ENCODE measurements around the gene SLC6A6. TPM values are rescaled to one million over a fixed set of nuclear protein-coding genes. Genes with fewer than 3 reads are reported as not detected.

Gene SLC6A6
- total and polyA plus RNA-seq, 10 donors, result 3.4 to 150 (median 104) TPM

GRCh38 chr3:14364580-14365292 lies 37.7 kb upstream of the SLC6A6 start:
- H3K36me3 ChIP-seq, result no peaks in the 10 kb centered on the region
- DNase-seq, result no peak
- peaks cover 0 to 25% (median 3%) of the 10 kb centered on the region in 6 donors for H3K4me1 ChIP-seq
- TF ChIP-seq POLR2AphosphoS5 (IDR thresholded peaks at IDR 0.05) (no peak), CTCF (IDR thresholded peaks at IDR 0.05 in 8 of 11, conservative IDR thresholded peaks at IDR 0.05 in 3 of 11) (no peak), POLR2A (IDR thresholded peaks at IDR 0.05) (no peak)
- 87 to 94% (median 92%) methylated on average over 8 of the region's 8 CpGs for WGBS, 5 donors
- no peaks in the 10 kb centered on the region for H3K9me3 ChIP-seq
- H3K27me3 ChIP-seq (replicated peaks in 1 of 7), result no peaks in the 10 kb centered on the region
- H3K27ac ChIP-seq, result no peak overlapping the region
- no peak overlapping the region for H3K4me3 ChIP-seq
- intact Hi-C loops (cut with DNase I; ENCODE audit: low total_unique reads), result no loop called here

GRCh38 chr3:14366248-14366647 lies 36.2 kb upstream of the SLC6A6 start:
- intact Hi-C loops (cut with DNase I; ENCODE audit: low total_unique reads), result no loop called here
- Histone ChIP-seq H3K4me3 (no peak overlapping the region), H3K27me3 (replicated peaks in 1 of 7) (no peaks in the 10 kb centered on the region), H3K27ac (peak overlapping the region in 1 of 8 donors; percentile 26), H3K4me1 (peaks cover under 1 to 40% (median 12%) of the 10 kb centered on the region in 6 donors), H3K36me3 (no peaks in the 10 kb centered on the region), H3K9me3 (no peaks in the 10 kb centered on the region)
- 61 to 91% (median 76%) methylated on average over 8 of the region's 8 CpGs for WGBS, 5 donors
- DNase-seq, result no peak
- TF ChIP-seq POLR2A (IDR thresholded peaks at IDR 0.05) (no peak), CTCF (IDR thresholded peaks at IDR 0.05 in 8 of 11, conservative IDR thresholded peaks at IDR 0.05 in 3 of 11) (no peak), POLR2AphosphoS5 (IDR thresholded peaks at IDR 0.05) (no peak)

GRCh38 chr3:14366915-14367823 lies 35.2 kb upstream of the SLC6A6 start:
- no peak for TF ChIP-seq POLR2A (IDR thresholded peaks at IDR 0.05)
- no peak for TF ChIP-seq CTCF (IDR thresholded peaks at IDR 0.05 in 8 of 11, conservative IDR thresholded peaks at IDR 0.05 in 3 of 11)
- no peak for TF ChIP-seq POLR2AphosphoS5 (IDR thresholded peaks at IDR 0.05)
- Histone ChIP-seq H3K27me3 (replicated peaks in 1 of 7) (no peaks in the 10 kb centered on the region), H3K36me3 (no peaks in the 10 kb centered on the region), H3K27ac (no peak overlapping the region), H3K9me3 (no peaks in the 10 kb centered on the region), H3K4me3 (no peak overlapping the region), H3K4me1 (peaks cover 6 to 49% (median 21%) of the 10 kb centered on the region in 6 donors)
- WGBS, 5 donors, result 73 to 85% (median 82%) methylated on average over 22 of the region's 22 CpGs
- no peak for DNase-seq
- intact Hi-C loops (cut with DNase I; ENCODE audit: low total_unique reads), result no loop called here

GRCh38 chr3:14368146-14368545 lies 34.3 kb upstream of the SLC6A6 start:
- intact Hi-C loops (cut with DNase I; ENCODE audit: low total_unique reads), result no loop called here
- WGBS, 5 donors, result 94 to 97% (median 95%) methylated on average over 5 to 10 of the region's 10 CpGs

More at GRCh38 chr3:14368146-14368545, 34.3 kb upstream of the SLC6A6 start:
- no peak for TF ChIP-seq POLR2AphosphoS5 (IDR thresholded peaks at IDR 0.05)
- no peak for TF ChIP-seq CTCF (IDR thresholded peaks at IDR 0.05 in 8 of 11, conservative IDR thresholded peaks at IDR 0.05 in 3 of 11)
- TF ChIP-seq POLR2A (IDR thresholded peaks at IDR 0.05), result no peak
- Histone ChIP-seq H3K4me1 (peaks cover 6 to 59% (median 25%) of the 10 kb centered on the region in 6 donors), H3K36me3 (no peaks in the 10 kb centered on the region), H3K27ac (no peak overlapping the region), H3K27me3 (replicated peaks in 1 of 7) (peaks cover 0 to 5% (median 0%) of the 10 kb centered on the region in 7 donors), H3K9me3 (no peaks in the 10 kb centered on the region), H3K4me3 (no peak overlapping the region)
- no peak for DNase-seq

Data from spleen (tissue), 11 donors.